GM19351 (cell line): ENCODE measurements around the gene OR7G1.
"Not testable (repeated sequence)": the region's sequence is repeated elsewhere in the genome, so short reads cannot be mapped to it uniquely, and the experiment has no call there.

Experiments
- ATAC-seq: cut with Tn5 transposase; IDR thresholded peaks from one replicate; pipeline ENCODE4 v1.9.1; 2021; ENCODE audit warnings: mild to moderate bottlenecking, moderate library complexity; ENCODE audit not compliant: unreplicated experiment

OR7G1 gene

GRCh38 chr19:9078651-9079050 lies 36.9 kb downstream of the OR7G1 start:
- no peak for ATAC-seq

GRCh38 chr19:9076901-9077300 lies 38.7 kb downstream of the OR7G1 start:
- ATAC-seq: no peak

GRCh38 chr19:9075064-9075949 lies 40.3 kb downstream of the OR7G1 start:
- no peak for ATAC-seq

- no peak for ATAC-seq
Measured at GRCh38 chr19:9073806-9074205, 41.8 kb downstream of the OR7G1 start.

GRCh38 chr19:9071720-9072119 lies 43.8 kb downstream of the OR7G1 start:
- ATAC-seq: not testable (repeated sequence)

GRCh38 chr19:9070066-9070465 lies 45.5 kb downstream of the OR7G1 start:
- no peak for ATAC-seq

GRCh38 chr19:9065457-9066014 lies 50.0 kb downstream of the OR7G1 start:
- no peak for ATAC-seq
